Measurements from ENCODE around the gene GK2. TPM values are rescaled to one million over a fixed set of nuclear protein-coding genes. Genes with fewer than 3 reads are reported as not detected.

The GK2 gene
- total and polyA plus RNA-seq, 10 donors, result not detected

GRCh38 chr4:79364061-79364460, 44.0 kb downstream of the GK2 start:
- no peak overlapping the region for H3K4me3 ChIP-seq
- H3K4me1 ChIP-seq, result no peaks in the 10 kb centered on the region
- intact Hi-C loops (cut with DNase I; ENCODE audit: low total_unique reads), result no loop called here
- WGBS, 5 donors, result 84 to 87% (median 85%) methylated on average over 6 of the region's 6 CpGs
- no peak for TF ChIP-seq POLR2A (IDR thresholded peaks at IDR 0.05)
- TF ChIP-seq POLR2AphosphoS5 (IDR thresholded peaks at IDR 0.05), result no peak
- TF ChIP-seq CTCF (IDR thresholded peaks at IDR 0.05 in 8 of 11, conservative IDR thresholded peaks at IDR 0.05 in 3 of 11), result no peak
- DNase-seq, result no peak
- no peaks in the 10 kb centered on the region for H3K27me3 ChIP-seq (replicated peaks in 1 of 7)
- no peaks in the 10 kb centered on the region for H3K36me3 ChIP-seq
- no peak overlapping the region for H3K27ac ChIP-seq
- H3K9me3 ChIP-seq, result no peaks in the 10 kb centered on the region

- DNase-seq, result no peak
- Histone ChIP-seq H3K27me3 (replicated peaks in 1 of 7) (no peaks in the 10 kb centered on the region), H3K27ac (no peak overlapping the region), H3K9me3 (no peaks in the 10 kb centered on the region), H3K36me3 (no peaks in the 10 kb centered on the region), H3K4me1 (no peaks in the 10 kb centered on the region), H3K4me3 (no peak overlapping the region)
- intact Hi-C loops (cut with DNase I; ENCODE audit: low total_unique reads), result no loop called here
- TF ChIP-seq POLR2A (IDR thresholded peaks at IDR 0.05) (no peak), CTCF (IDR thresholded peaks at IDR 0.05 in 8 of 11, conservative IDR thresholded peaks at IDR 0.05 in 3 of 11) (no peak), POLR2AphosphoS5 (IDR thresholded peaks at IDR 0.05) (no peak)
- WGBS, 5 donors, result 86 to 94% (median 93%) methylated on average over 4 of the region's 4 CpGs
Observed at GRCh38 chr4:79362626-79363025, 45.4 kb downstream of the GK2 start.

- Histone ChIP-seq H3K4me1 (no peaks in the 10 kb centered on the region), H3K4me3 (no peak overlapping the region), H3K27ac (no peak overlapping the region), H3K27me3 (replicated peaks in 1 of 7) (no peaks in the 10 kb centered on the region), H3K36me3 (no peaks in the 10 kb centered on the region), H3K9me3 (no peaks in the 10 kb centered on the region)
- intact Hi-C loops (cut with DNase I; ENCODE audit: low total_unique reads), result no loop called here
- no peak for TF ChIP-seq POLR2A (IDR thresholded peaks at IDR 0.05)
- no peak for DNase-seq
Observed at GRCh38 chr4:79360006-79360405, 48.0 kb downstream of the GK2 start.

GRCh38 chr4:79358438-79358837, 49.6 kb downstream of the GK2 start:
- no peaks in the 10 kb centered on the region for H3K27me3 ChIP-seq (replicated peaks in 1 of 7)
- no peaks in the 10 kb centered on the region for H3K4me1 ChIP-seq
- WGBS, 5 donors, result 77 to 94% (median 78%) methylated on average over 1 of the region's 1 CpG
- intact Hi-C loops (cut with DNase I; ENCODE audit: low total_unique reads), result no loop called here
- DNase-seq, result no peak
- H3K27ac ChIP-seq, result no peak overlapping the region
- H3K36me3 ChIP-seq, result no peaks in the 10 kb centered on the region
- no peaks in the 10 kb centered on the region for H3K9me3 ChIP-seq
- no peak for TF ChIP-seq POLR2A (IDR thresholded peaks at IDR 0.05)
- no peak for TF ChIP-seq CTCF (IDR thresholded peaks at IDR 0.05 in 8 of 11, conservative IDR thresholded peaks at IDR 0.05 in 3 of 11)
- no peak for TF ChIP-seq POLR2AphosphoS5 (IDR thresholded peaks at IDR 0.05)
- no peak overlapping the region for H3K4me3 ChIP-seq

GRCh38 chr4:79357365-79357764, 50.7 kb downstream of the GK2 start:
- H3K9me3 ChIP-seq, result no peaks in the 10 kb centered on the region
- TF ChIP-seq POLR2AphosphoS5 (IDR thresholded peaks at IDR 0.05) (no peak), POLR2A (IDR thresholded peaks at IDR 0.05) (no peak)
- H3K4me1 ChIP-seq, result no peaks in the 10 kb centered on the region
- 67 to 84% (median 78%) methylated on average over 8 of the region's 8 CpGs for WGBS, 5 donors
- intact Hi-C loops (cut with DNase I; ENCODE audit: low total_unique reads), result no loop called here
- H3K27me3 ChIP-seq (replicated peaks in 1 of 7), result no peaks in the 10 kb centered on the region
- no peak overlapping the region for H3K27ac ChIP-seq
- no peak overlapping the region for H3K4me3 ChIP-seq
- DNase-seq, result no peak
- H3K36me3 ChIP-seq, result no peaks in the 10 kb centered on the region

Other genes starting within 250 kb of the GK2 start
- not detected for gene NAA11, start 82.2 kb downstream of the GK2 start, total RNA-seq
- gene NAA11, start 82.2 kb downstream of the GK2 start, polyA plus RNA-seq, result not detected